Measurements from ENCODE around the gene MED14. TPM values are rescaled to one million over a fixed set of nuclear protein-coding genes. Genes with fewer than 3 reads are reported as not detected.
A peak's percentile ranks its signal among the peaks of the same experiment; 100 is the strongest.

Gene MED14
- total and polyA plus RNA-seq, 2 of the 8 experiments (the other 6 are each of a cell fraction or from before 2014, with no cell fraction given) = 79.7 to 117 TPM

DNA sequence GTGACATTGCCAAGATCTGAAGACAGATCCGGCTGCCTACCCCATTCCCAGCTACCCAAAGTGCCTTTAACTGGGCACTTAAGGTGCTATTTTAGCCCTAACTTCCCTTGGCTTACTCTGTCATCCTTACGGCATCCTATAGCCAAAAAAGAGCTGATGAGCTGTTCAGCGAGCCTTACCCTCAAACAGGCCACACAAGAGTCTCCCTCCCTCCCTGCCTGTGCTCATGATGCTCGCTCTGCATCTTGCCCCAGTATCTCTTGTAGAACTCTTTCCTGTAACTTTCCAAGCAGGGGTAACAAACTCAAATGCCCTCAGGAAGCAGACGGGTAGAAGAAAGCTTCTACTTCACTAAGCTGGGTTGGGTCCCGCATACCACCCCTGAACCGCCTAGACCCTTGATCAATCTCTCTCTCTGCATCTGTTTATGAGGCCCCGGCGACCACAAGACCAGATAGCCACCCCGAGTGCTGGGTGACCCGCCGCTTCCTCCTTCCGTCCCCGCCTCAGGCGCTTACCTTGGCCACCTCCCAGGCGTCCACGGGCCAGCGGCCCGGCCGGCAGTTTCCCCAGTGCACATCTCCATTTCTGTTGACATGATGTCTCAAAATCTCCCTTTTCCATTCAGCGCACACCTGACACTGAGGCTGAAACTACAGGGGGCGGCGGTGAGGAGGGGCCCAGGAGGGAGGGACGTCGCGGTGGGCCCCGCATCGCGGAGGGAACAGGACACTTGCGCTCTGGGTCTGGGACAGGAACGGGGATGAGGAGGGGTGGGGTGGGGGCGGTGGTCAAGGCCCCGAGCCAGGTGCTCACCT lies 88.6 kb downstream of the MED14 start:
- Histone ChIP-seq H3K79me2 (ENCODE audit: control insufficient read depth in 1 of 2, insufficient read depth in 2 of 2, low read length in 2 of 2) (peaks cover 0 to 14% of the 10 kb centered on the region in 2 experiments; a peak in 2 of 4 replicates), H3K4me1 (replicated peaks in 1 of 4; ENCODE audit: control insufficient read depth in 3 of 4, insufficient read depth in 4 of 4, low read length in 3 of 4) (peaks cover 0 to 3% (median 0%) of the 10 kb centered on the region in 4 experiments; a peak in 2 of 7 replicates), H3K27me3 (replicated peaks in 1 of 4; ENCODE audit: control insufficient read depth in 3 of 4, extremely low read depth in 1 of 4, insufficient read depth in 3 of 4, low read length in 3 of 4) (no peaks in the 10 kb centered on the region), H3K23ac (ENCODE audit: insufficient read length) (no peak overlapping the region), H3K14ac (ENCODE audit: insufficient read length) (no peak overlapping the region), H2BK15ac (ENCODE audit: low read length) (no peak overlapping the region), H3K79me1 (ENCODE audit: low read depth, low read length) (0 out of 2 replicates have a peak, but pooled peaks cover 2% of the 10 kb centered on the region), H3K4me3 (ENCODE audit: extremely low read depth in 1 of 4, insufficient read depth in 2 of 4, low read depth in 3 of 4, low read length in 4 of 4) (peak overlapping the region; percentile 43 to 91 (median 66)), H3K36me3 (ENCODE audit: control insufficient read depth in 2 of 4, insufficient read depth in 4 of 4, low read length in 3 of 4) (peaks cover 0 to 19% (median 0%) of the 10 kb centered on the region in 4 experiments; a peak in 2 of 8 replicates), H4K91ac (replicated peaks; ENCODE audit: insufficient read length, low read length) (no peak overlapping the region), H2AK5ac (ENCODE audit: low read depth, low read length) (no peak overlapping the region), H2BK12ac (ENCODE audit: low read depth, low read length) (no peak overlapping the region), H3K4me2 (ENCODE audit: insufficient read depth in 1 of 2, low read depth in 2 of 2, low read length in 2 of 2) (peak overlapping the region; percentile 73 to 89), H4K8ac (ENCODE audit: extremely low read depth, insufficient read depth, low read length) (no peak overlapping the region), H4K5ac (ENCODE audit: insufficient read length, low read depth, low read length) (no peak overlapping the region), H2BK20ac (ENCODE audit: low read length) (no peak overlapping the region), H3K9ac (replicated peaks in 1 of 4; ENCODE audit: extremely low read depth in 1 of 4, low read depth in 3 of 4, low read length in 3 of 4) (peak overlapping the region in 3 of 4 experiments; percentile 25 to 67 (median 55); a peak in 5 of 7 replicates), H3K56ac (replicated peaks; ENCODE audit: insufficient read length, low read depth, low read length) (no peak overlapping the region), H3K9me3 (ENCODE audit: insufficient read depth in 2 of 2, low read depth in 1 of 2, low read length in 1 of 2) (no peaks in the 10 kb centered on the region), H3K18ac (ENCODE audit: extremely low read depth, low read length) (no peak overlapping the region), H3K23me2 (ENCODE audit: low read depth, low read length) (peaks cover 5% of the 10 kb centered on the region), H2AFZ (ENCODE audit: low read length) (no peak overlapping the region), H3K4ac (replicated peaks; ENCODE audit: insufficient read length, low read depth, low read length) (no peak overlapping the region), H2BK120ac (replicated peaks; ENCODE audit: low read depth, low read length) (no peak overlapping the region), H4K20me1 (replicated peaks in 1 of 2; ENCODE audit: control insufficient read depth in 1 of 2, insufficient read depth in 2 of 2, low read length in 2 of 2) (peaks cover 0 to 7% of the 10 kb centered on the region in 2 experiments), H2BK5ac (ENCODE audit: low read depth, low read length) (no peak overlapping the region), H3K27ac (ENCODE audit: low read depth, low read length) (no peak overlapping the region; the same call in 1 of the 2 replicates)
- ChIA-PET POLR2A (ENCODE audit: partially characterized antibody) (interaction anchor here (0.9 to 1.3 kb wide), 3 partner anchors 9 to 103 kb away, joined by 3 to 4 read pairs (median 3); no protein-coding TSS in a partner anchor), CTCF (ENCODE audit: partially characterized antibody) (no interaction called here)
- 17% methylated on average over 12 of the region's 33 CpGs; no CpG with 5 or more reads in 1 of the 2 experiments for WGBS, 2 experiments (ENCODE audit: extremely low coverage in 1 of 2, insufficient coverage in 1 of 2, insufficient read length in 1 of 2, insufficient replicate concordance in 2 of 2, low coverage in 1 of 2, low lambda C conversion rate in 2 of 2, missing lambda C conversion rate in 1 of 2)
- FAIRE-seq (no peak), DNase-seq (ENCODE audit: low read depth in 1 of 2, low spot score in 2 of 2) (peak in 1 of 2 experiments; percentile 52)
- TF ChIP-seq MAX (IDR thresholded peaks at IDR 0.05) (no peak), RNF2 (IDR thresholded peaks at IDR 0.05; ENCODE audit: borderline replicate concordance, low read depth, low read length, missing control alignments, poor library complexity, severe bottlenecking) (no peak), USF2 (IDR thresholded peaks at IDR 0.05; ENCODE audit: low read length) (no peak), SUZ12 (IDR thresholded peaks at IDR 0.05; ENCODE audit: low read length) (no peak), NANOG (IDR thresholded peaks at IDR 0.05; ENCODE audit: insufficient read depth, low read depth, low read length, poor library complexity, severe bottlenecking) (no peak), TBP (IDR thresholded peaks at IDR 0.05; ENCODE audit: low read depth, low read length) (no peak), KDM1A (IDR thresholded peaks at IDR 0.05; ENCODE audit: borderline replicate concordance, low read length) (no peak)
- TF ChIP-seq, protein P1, sequence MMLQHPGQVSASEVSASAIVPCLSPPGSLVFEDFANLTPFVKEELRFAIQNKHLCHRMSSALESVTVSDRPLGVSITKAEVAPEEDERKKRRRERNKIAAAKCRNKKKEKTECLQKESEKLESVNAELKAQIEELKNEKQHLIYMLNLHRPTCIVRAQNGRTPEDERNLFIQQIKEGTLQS (IDR thresholded peaks at IDR 0.05; ENCODE audit: insufficient read depth, low read depth, low read length) = no peak
